Measurements from ENCODE around the gene AFF2.

AFF2 gene

DNA sequence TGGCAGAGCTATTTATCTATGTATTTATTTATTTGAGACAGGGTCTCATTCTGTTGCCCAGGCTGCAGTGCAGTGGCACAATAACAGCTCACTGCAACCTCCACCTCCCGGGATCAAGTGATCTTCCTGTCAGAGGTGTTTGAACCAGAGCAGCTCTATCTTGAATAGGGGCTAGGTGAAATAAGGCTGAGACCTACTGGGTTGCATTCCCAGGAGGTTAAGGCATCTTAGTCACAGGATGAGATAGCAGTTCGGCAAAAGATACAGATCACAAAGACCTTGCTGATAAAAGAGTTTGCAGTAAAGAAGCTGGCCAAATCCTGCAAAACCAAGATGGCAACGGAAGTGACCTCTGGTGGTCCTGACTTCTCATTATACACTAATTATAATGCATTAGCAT lies 501.9 kb downstream of the AFF2 start:
- ChIA-PET CTCF (no interaction called here), POLR2A (no interaction called here)
- no peak for DNase-seq (ENCODE audit: extremely low spot score)
- TF ChIP-seq SP1 (IDR thresholded peaks at IDR 0.05) (no peak), FOXM1 (IDR thresholded peaks at IDR 0.05; ENCODE audit: borderline replicate concordance) (no peak), NFRKB (IDR thresholded peaks at IDR 0.05) (no peak), L3MBTL2 (conservative IDR thresholded peaks at IDR 0.05) (no peak), HDGF (IDR thresholded peaks at IDR 0.05; ENCODE audit: borderline replicate concordance) (no peak), TARDBP (IDR thresholded peaks at IDR 0.05) (no peak), CTBP1 (IDR thresholded peaks at IDR 0.05; ENCODE audit: borderline replicate concordance) (no peak), ELF4 (IDR thresholded peaks at IDR 0.05) (no peak), ZNF384 (IDR thresholded peaks at IDR 0.05) (no peak), ARNT (IDR thresholded peaks at IDR 0.05) (no peak), LEF1 (IDR thresholded peaks at IDR 0.05; ENCODE audit: borderline replicate concordance) (no peak), FOXA1 (IDR thresholded peaks at IDR 0.05) (no peak)

DNA sequence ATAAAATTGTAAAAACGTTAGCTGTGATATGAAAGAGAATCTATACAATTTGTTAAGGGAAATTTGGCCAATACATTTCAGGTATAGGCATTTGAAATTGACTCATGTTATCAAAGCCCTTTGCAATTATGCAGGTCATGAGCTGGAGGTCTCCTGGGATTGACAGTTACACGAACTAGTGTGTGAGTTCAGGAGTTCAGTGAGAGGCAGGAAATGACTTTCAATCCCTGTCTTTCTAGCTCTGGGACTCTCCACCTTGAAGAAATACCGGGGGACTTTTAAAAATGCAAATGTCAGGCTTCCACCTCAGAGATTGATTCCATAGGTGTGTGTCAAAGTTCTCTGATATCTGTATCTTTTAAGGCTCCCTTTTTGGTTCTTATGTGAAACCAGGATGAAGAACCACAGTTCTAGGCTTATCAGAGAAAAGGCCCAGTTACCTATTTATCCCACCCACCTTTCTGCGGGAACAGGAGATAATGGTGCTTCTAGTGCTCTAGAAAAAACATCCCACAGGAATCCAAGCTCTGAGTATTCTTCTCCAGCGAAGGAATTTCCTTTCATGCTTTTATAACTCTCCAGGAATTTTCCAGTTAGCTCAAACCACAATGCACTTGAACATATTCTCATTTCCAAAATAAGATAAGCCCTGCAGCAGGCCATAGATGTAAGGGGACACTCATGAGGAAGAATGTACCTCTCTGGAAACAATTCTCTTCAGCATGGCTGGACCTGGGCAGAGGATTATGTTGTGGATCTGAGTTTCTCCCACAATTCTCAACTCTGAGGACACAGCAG lies 503.6 kb downstream of the AFF2 start:
- CTCF ChIA-PET: no interaction called here
- TF ChIP-seq ZNF384 (IDR thresholded peaks at IDR 0.05) (no peak), SUZ12 (IDR thresholded peaks at IDR 0.05) (no peak), NFRKB (IDR thresholded peaks at IDR 0.05) (no peak), TARDBP (IDR thresholded peaks at IDR 0.05) (no peak), CTBP1 (IDR thresholded peaks at IDR 0.05; ENCODE audit: borderline replicate concordance) (no peak), FOXA1 (IDR thresholded peaks at IDR 0.05) (no peak), LEF1 (IDR thresholded peaks at IDR 0.05; ENCODE audit: borderline replicate concordance) (no peak), FOXM1 (IDR thresholded peaks at IDR 0.05; ENCODE audit: borderline replicate concordance) (no peak), BHLHE40 (IDR thresholded peaks at IDR 0.05; ENCODE audit: borderline replicate concordance) (no peak), HDGF (IDR thresholded peaks at IDR 0.05; ENCODE audit: borderline replicate concordance) (no peak), SP1 (IDR thresholded peaks at IDR 0.05) (no peak), FOXK2 (IDR thresholded peaks at IDR 0.05) (no peak), ELF4 (IDR thresholded peaks at IDR 0.05) (no peak), ARNT (IDR thresholded peaks at IDR 0.05) (no peak), L3MBTL2 (conservative IDR thresholded peaks at IDR 0.05) (no peak)
- TF ChIP-seq, protein P1, sequence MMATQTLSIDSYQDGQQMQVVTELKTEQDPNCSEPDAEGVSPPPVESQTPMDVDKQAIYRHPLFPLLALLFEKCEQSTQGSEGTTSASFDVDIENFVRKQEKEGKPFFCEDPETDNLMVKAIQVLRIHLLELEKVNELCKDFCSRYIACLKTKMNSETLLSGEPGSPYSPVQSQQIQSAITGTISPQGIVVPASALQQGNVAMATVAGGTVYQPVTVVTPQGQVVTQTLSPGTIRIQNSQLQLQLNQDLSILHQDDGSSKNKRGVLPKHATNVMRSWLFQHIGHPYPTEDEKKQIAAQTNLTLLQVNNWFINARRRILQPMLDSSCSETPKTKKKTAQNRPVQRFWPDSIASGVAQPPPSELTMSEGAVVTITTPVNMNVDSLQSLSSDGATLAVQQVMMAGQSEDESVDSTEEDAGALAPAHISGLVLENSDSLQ (IDR thresholded peaks at IDR 0.05): no peak
- DNase-seq (ENCODE audit: extremely low spot score): no peak
- POLR2A ChIA-PET: no interaction called here

DNA sequence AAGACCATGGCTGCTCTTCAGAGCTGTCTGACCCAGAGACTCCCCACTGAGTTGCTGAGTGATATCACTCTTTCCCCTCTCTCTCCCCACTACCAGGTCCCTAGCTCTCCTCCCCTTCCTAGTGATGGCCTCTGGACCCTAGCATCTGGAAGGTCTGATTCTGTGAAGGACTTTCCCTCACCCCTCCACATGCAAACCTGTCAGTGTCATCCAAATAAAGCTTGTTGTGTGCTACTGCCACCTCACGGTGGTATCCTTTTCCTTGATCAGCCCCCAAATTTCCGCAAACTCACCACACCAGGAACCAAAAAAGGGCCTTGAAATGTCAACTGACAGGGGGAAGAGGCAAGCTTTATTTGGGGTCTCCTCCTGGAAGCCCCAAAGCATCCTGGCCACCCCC lies 504.5 kb downstream of the AFF2 start:
- CTCF ChIA-PET: no interaction called here
- POLR2A ChIA-PET: no interaction called here
- no peak for TF ChIP-seq ZNF384 (IDR thresholded peaks at IDR 0.05)
- no peak for TF ChIP-seq SUZ12 (IDR thresholded peaks at IDR 0.05)
- TF ChIP-seq BHLHE40 (IDR thresholded peaks at IDR 0.05; ENCODE audit: borderline replicate concordance): no peak
- TF ChIP-seq LEF1 (IDR thresholded peaks at IDR 0.05; ENCODE audit: borderline replicate concordance): no peak
- no peak for TF ChIP-seq FOXM1 (IDR thresholded peaks at IDR 0.05; ENCODE audit: borderline replicate concordance)
- no peak for TF ChIP-seq SP1 (IDR thresholded peaks at IDR 0.05)
- no peak for TF ChIP-seq TARDBP (IDR thresholded peaks at IDR 0.05)
- TF ChIP-seq NFRKB (IDR thresholded peaks at IDR 0.05): no peak
- TF ChIP-seq HDGF (IDR thresholded peaks at IDR 0.05; ENCODE audit: borderline replicate concordance): no peak
- no peak for TF ChIP-seq ARNT (IDR thresholded peaks at IDR 0.05)
- no peak for DNase-seq (ENCODE audit: extremely low spot score)

DNA sequence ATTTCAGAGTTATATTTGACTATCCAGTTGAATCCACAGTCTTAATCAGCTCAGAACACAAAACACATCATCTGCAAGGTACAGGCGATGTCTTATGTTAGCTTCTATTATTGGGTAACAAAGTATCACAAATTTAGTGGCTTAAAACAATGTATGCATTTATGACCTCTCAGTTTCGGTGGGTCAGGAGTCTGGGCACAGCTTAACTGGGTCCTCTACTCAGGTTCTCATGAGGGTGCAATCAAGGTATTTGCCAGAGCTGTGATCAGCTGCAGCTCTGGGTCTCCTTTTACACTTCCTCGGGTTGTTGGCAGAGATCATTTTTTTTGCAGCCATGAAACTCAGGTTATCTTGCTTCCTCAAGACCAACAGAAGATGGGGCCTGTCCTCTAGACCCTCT lies 505.8 kb downstream of the AFF2 start:
- POLR2A ChIA-PET: no interaction called here
- DNase-seq (ENCODE audit: extremely low spot score): no peak
- CTCF ChIA-PET: interaction anchor here (0.6 kb wide), 1 partner anchor 893 kb away, joined by 3 read pairs; no protein-coding TSS in a partner anchor

DNA sequence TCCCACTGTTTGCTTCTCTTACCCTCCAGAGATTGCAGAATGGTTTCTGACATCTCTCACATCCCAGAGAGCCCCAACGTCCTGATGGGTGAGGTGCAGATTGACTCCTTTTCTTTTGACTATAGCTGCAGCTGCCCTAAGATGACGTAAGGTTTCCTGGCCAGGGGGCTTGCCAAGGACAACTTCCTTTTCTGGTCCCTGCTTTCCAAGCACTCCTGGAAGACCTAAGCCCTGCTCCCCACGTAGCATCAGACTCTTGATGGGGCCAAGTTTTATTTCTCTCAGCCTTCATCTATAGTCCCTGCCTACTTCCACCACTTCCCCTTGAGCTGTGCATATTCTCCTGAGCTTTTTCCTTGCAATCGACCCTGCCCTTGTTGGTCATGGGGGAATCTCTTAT lies 507.0 kb downstream of the AFF2 start:
- ChIA-PET POLR2A (no interaction called here), CTCF (no interaction called here)

More for the DNA sequence above, 505.8 kb downstream of the AFF2 start:
- TF ChIP-seq L3MBTL2 (conservative IDR thresholded peaks at IDR 0.05): no peak
- TF ChIP-seq CTBP1 (IDR thresholded peaks at IDR 0.05; ENCODE audit: borderline replicate concordance): no peak
- TF ChIP-seq HDGF (IDR thresholded peaks at IDR 0.05; ENCODE audit: borderline replicate concordance): no peak
- no peak for TF ChIP-seq FOXK2 (IDR thresholded peaks at IDR 0.05)
- TF ChIP-seq, protein P1 (IDR thresholded peaks at IDR 0.05): no peak
- no peak for TF ChIP-seq ZNF384 (IDR thresholded peaks at IDR 0.05)
- no peak for TF ChIP-seq FOXM1 (IDR thresholded peaks at IDR 0.05; ENCODE audit: borderline replicate concordance)
- TF ChIP-seq NFRKB (IDR thresholded peaks at IDR 0.05): no peak
- no peak for TF ChIP-seq ELF4 (IDR thresholded peaks at IDR 0.05)
- TF ChIP-seq TARDBP (IDR thresholded peaks at IDR 0.05): no peak
- no peak for TF ChIP-seq LEF1 (IDR thresholded peaks at IDR 0.05; ENCODE audit: borderline replicate concordance)
- no peak for TF ChIP-seq SP1 (IDR thresholded peaks at IDR 0.05)
- TF ChIP-seq FOXA1 (IDR thresholded peaks at IDR 0.05): no peak
- no peak for TF ChIP-seq BHLHE40 (IDR thresholded peaks at IDR 0.05; ENCODE audit: borderline replicate concordance)
- TF ChIP-seq ARNT (IDR thresholded peaks at IDR 0.05): no peak
- TF ChIP-seq SUZ12 (IDR thresholded peaks at IDR 0.05): no peak

DNA sequence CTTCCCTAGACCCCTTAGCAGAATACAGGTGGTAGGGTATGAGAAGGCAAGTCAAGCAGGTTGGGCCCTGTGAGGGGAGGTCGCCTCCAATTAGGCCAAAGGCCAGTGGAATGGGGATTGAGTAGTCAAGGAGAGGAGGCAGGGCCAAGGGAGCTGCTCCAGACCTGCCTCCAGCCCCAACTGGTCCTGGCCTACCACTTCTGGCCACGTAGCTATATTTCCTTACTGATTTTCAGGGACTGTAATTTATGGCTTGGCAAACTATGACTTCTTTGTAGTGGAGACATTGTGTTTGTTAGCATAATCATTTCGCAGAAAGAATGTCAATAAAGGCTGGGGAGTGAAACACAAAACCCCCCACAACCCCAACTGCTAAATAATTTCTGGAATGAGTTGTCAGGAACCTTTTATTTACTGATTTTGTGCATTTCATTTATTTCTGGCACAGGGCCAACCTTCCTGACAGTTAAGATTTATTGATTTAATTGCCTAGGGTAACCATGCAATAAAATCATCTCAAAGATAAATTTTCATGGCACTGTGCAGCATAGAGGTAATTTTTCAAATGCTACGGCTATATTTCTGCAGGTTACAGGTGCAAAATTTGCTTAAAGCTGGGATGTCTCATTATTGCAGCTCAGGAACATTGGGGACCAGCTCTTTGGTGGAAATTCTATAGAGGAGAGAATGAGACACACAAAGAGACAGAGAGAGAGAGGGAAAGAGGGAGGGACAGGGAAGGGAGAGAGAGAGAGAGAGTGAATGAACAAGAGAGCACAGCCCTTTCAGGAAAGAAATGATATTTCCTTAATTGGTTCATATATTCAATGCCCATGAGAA lies 509.8 kb downstream of the AFF2 start:
- POLR2A ChIA-PET: no interaction called here
- TF ChIP-seq, protein P1 (IDR thresholded peaks at IDR 0.05): peak; percentile 89
- no peak for TF ChIP-seq HDGF (IDR thresholded peaks at IDR 0.05; ENCODE audit: borderline replicate concordance)
- CTCF ChIA-PET: no interaction called here
- no peak for DNase-seq (ENCODE audit: extremely low spot score)

More for the DNA sequence above, 507.0 kb downstream of the AFF2 start:
- TF ChIP-seq ZNF384 (IDR thresholded peaks at IDR 0.05): no peak
- TF ChIP-seq SP1 (IDR thresholded peaks at IDR 0.05): no peak
- no peak for DNase-seq (ENCODE audit: extremely low spot score)
